NCI-H1092 treated with DMSO at 0.1 percent for 48 hours (cell line): ENCODE results near the gene NAALADL2.

Source experiments
- DNase-seq: peaks from one replicate; lab custom pipeline; 2025; lab: John Stamatoyannopoulos, UW

NAALADL2 gene

DNA sequence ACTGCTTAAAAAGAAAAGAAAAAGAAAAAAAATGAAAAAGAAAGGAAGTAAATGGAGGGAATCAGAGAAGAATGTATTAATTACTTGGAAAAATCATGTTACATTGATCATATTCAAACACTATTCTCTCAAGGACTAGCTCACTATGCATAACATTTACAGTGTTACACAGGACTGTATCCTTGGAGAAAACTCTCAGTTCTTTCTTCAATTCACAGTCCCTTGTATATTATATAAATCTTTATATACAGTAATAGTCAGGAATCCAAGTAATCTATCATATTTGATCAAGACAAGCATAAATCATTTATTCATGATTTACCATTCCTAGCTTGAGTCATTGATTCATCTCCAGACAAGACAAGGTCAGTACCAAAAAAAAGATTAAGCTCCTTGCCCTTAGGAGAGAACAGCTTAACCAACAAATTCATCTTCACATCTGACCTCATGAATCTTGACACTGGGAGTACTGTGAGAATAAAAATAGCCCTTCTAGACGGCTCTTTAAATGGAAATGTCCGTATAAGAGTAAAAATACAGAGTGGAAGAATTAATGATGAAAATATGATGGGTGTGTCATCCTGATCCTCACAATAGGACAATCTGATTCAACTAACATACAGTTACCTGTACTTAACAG, 980.4 kb downstream of the NAALADL2 start:
- DNase-seq, result no peak

- no peak for DNase-seq
These were observed 992.4 kb downstream of the NAALADL2 start for GRCh38 chr3:175851541-175851940.

GRCh38 chr3:175852560-175852959, 993.4 kb downstream of the NAALADL2 start:
- no peak for DNase-seq

- DNase-seq, result no peak
These were observed 998.6 kb downstream of the NAALADL2 start for GRCh38 chr3:175857666-175858270.
